DOHH2 (cell line): ENCODE data around the gene POLR2C.

Experiments used
- H3F3A ChIP-seq: fragments of 200-600 bp; sonication (generic), shearing (Covaris generic); 2 replicates; pipeline ENCODE4 v1.6.0; 2016; ENCODE audit warnings: antibody characterized with exemption, mild to moderate bottlenecking; ENCODE audit not compliant: control insufficient read depth, insufficient read depth
- H3K27ac ChIP-seq: fragments of 200-600 bp; sonication (generic); 2 replicates; pipeline ENCODE4 v1.5.1; 2014; ENCODE audit warnings: low read depth, mild to moderate bottlenecking, low read length, moderate library complexity
- H3K27me3 ChIP-seq: fragments of 200-600 bp; sonication (generic); 2 replicates; pipeline ENCODE4 v1.6.1; 2014; ENCODE audit warnings: mild to moderate bottlenecking, low read length, mixed read lengths; ENCODE audit not compliant: control insufficient read depth
- H3K36me3 ChIP-seq: fragments of 200-600 bp; sonication (generic); 2 replicates; pipeline ENCODE4 v1.6.1; 2014; ENCODE audit warnings: mild to moderate bottlenecking, low read length, moderate library complexity, mixed read lengths; ENCODE audit not compliant: control insufficient read depth
- H3K4me1 ChIP-seq: fragments of 200-600 bp; sonication (generic); 2 replicates; pipeline ENCODE4 v1.6.1; 2014; ENCODE audit warnings: mild to moderate bottlenecking, low read length, mixed read lengths; ENCODE audit not compliant: control insufficient read depth
- H3K4me2 ChIP-seq: fragments of 200-600 bp; sonication (generic); 2 replicates; pipeline ENCODE4 v1.6.0; 2014; ENCODE audit warnings: mild to moderate bottlenecking, low read length, moderate library complexity
- H3K4me3 ChIP-seq: fragments of 200-600 bp; sonication (generic); 2 replicates; pipeline ENCODE4 v1.5.1; 2014; ENCODE audit warnings: mild to moderate bottlenecking, low read length, mixed read lengths
- H3K79me2 ChIP-seq: fragments of 200-600 bp; sonication (generic); 2 replicates; pipeline ENCODE4 v1.6.1; 2014; ENCODE audit warnings: mild to moderate bottlenecking, low read length, mixed read lengths; ENCODE audit not compliant: control insufficient read depth
- H3K9me2 ChIP-seq: fragments of 200-600 bp; sonication (generic); replicated peaks from 2 replicates; pipeline ENCODE4 v1.6.1; 2014; ENCODE audit warnings: mild to moderate bottlenecking, low read length, mixed read lengths; ENCODE audit not compliant: control insufficient read depth
- H3K9me3 ChIP-seq: fragments of 200-600 bp; sonication (generic); 2 replicates; pipeline ENCODE4 v1.6.1; 2014; ENCODE audit warnings: antibody characterized with exemption, low read length, mixed read lengths; ENCODE audit not compliant: control insufficient read depth, insufficient read depth
- H4K20me1 ChIP-seq: fragments of 200-600 bp; sonication (generic); 2 replicates; pipeline ENCODE4 v1.6.0; 2014; ENCODE audit warnings: low read depth, mild to moderate bottlenecking, antibody characterized with exemption, low read length, moderate library complexity; ENCODE audit not compliant: control insufficient read depth, insufficient read depth
- CTCF ChIP-seq: fragments of 200-600 bp; sonication (generic); IDR thresholded peaks from one replicate; pipeline ENCODE4 v1.5.1; 2014; ENCODE audit warnings: antibody characterized with exemption, mild to moderate bottlenecking, low read depth, low read length; ENCODE audit not compliant: poor library complexity, severe bottlenecking
- EZH2phosphoT487 ChIP-seq: fragments of 200-600 bp; sonication (generic); IDR thresholded peaks from 2 replicates; pipeline ENCODE4 v1.6.1; 2017; ENCODE audit warnings: borderline replicate concordance, mild to moderate bottlenecking, antibody characterized with exemption, low read length, moderate library complexity, mixed read lengths

The POLR2C gene

GRCh38 chr16:57516773-57517172 lies 54.3 kb downstream of the POLR2C start:
- H3K36me3 ChIP-seq, result no peaks in the 10 kb centered on the region; the same call in 1 of the 2 replicates
- peaks cover 3% of the 10 kb centered on the region for H3K4me1 ChIP-seq
- H3K27ac ChIP-seq, result no peak overlapping the region
- H4K20me1 ChIP-seq, result no peaks in the 10 kb centered on the region
- H3K9me3 ChIP-seq, result no peaks in the 10 kb centered on the region
- no peaks in the 10 kb centered on the region for H3K9me2 ChIP-seq
- TF ChIP-seq EZH2phosphoT487, result no peak
- no peak for TF ChIP-seq CTCF
- no peaks in the 10 kb centered on the region for H3F3A ChIP-seq
- no peaks in the 10 kb centered on the region for H3K27me3 ChIP-seq
- H3K79me2 ChIP-seq, result no peaks in the 10 kb centered on the region
- no peak overlapping the region for H3K4me3 ChIP-seq
- no peak overlapping the region for H3K4me2 ChIP-seq

- Histone ChIP-seq H3K9me2 (no peaks in the 10 kb centered on the region), H3K27me3 (no peaks in the 10 kb centered on the region), H3K79me2 (no peaks in the 10 kb centered on the region), H3K9me3 (no peaks in the 10 kb centered on the region), H3F3A (0 out of 2 replicates have a peak, but pooled peaks cover 6% of the 10 kb centered on the region), H3K4me2 (no peak overlapping the region), H4K20me1 (no peaks in the 10 kb centered on the region), H3K27ac (no peak overlapping the region), H3K4me3 (no peak overlapping the region), H3K4me1 (peaks cover 12% of the 10 kb centered on the region), H3K36me3 (peaks cover 4% of the 10 kb centered on the region)
- no peak for TF ChIP-seq CTCF
- TF ChIP-seq EZH2phosphoT487, result no peak
Measured at GRCh38 chr16:57517397-57518367, 55.2 kb downstream of the POLR2C start.

GRCh38 chr16:57518520-57518919 lies 56.0 kb downstream of the POLR2C start:
- Histone ChIP-seq H3K27ac (no peak overlapping the region), H3K4me1 (peaks cover 21% of the 10 kb centered on the region), H3K9me3 (no peaks in the 10 kb centered on the region), H3K9me2 (no peaks in the 10 kb centered on the region), H3K4me2 (no peak overlapping the region), H3K79me2 (no peaks in the 10 kb centered on the region), H3K4me3 (no peak overlapping the region), H3F3A (peaks cover 11% of the 10 kb centered on the region), H4K20me1 (no peaks in the 10 kb centered on the region), H3K36me3 (peaks cover 4% of the 10 kb centered on the region), H3K27me3 (no peaks in the 10 kb centered on the region)
- no peak for TF ChIP-seq EZH2phosphoT487
- no peak for TF ChIP-seq CTCF
